Mammary microvascular endothelial cell (primary cell): Measurements from ENCODE around the gene UBL3. TPM values are rescaled to one million over a fixed set of nuclear protein-coding genes. Genes with fewer than 3 reads are reported as not detected.

Experiments
- total RNA-seq: library from RNA; depleted of rRNA; stranded (reverse); fragments of >200 nt; gene quantifications from 2 replicates; pipeline ENCODE4 v1.2.3, GENCODE V29; 2015

UBL3 gene, protein sequence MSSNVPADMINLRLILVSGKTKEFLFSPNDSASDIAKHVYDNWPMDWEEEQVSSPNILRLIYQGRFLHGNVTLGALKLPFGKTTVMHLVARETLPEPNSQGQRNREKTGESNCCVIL
- 7.7 and 8.1 TPM in 2 replicates for total RNA-seq

DNA sequence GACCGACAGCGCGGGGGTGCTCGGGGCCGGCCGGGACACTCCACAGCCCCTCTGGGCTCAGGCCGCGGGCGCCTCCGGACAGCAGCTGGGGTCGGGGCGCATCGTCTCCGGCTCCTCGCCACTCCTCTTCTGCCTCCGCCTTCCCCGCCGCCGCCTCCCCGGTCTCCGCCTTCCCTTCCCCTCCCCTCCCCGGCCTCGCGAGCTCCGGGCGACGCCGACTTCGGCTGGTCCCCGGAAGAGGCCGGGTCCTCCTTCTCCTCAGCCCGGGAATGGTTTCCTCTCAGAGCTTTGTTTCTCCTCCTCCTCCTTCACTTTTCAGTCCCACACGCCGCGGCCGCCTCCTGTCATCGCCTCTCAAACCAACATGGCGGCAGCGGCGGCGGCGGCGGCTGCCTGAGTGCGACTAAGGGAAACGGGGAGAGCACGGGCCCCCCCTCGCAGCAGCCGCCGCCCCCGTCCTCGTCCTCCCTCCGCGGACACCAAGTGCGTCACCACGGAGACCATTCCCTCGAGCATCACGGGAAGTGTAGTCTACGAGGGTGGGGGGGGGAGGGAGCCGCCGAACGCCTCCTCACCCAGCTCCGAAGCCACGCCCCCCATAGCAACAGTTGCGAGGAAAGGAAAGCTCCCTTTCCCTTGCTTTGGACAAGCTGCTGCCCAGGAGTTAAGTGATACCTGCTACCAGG, at the start of gene UBL3:
TSS of gene UBL3 (minus strand) at position 405 of the 686 bp plus-strand sequence. CDS start 1,079 bp downstream, outside the sequence.

